ENCODE measurements around the gene SLC2A13. TPM values are rescaled to one million over a fixed set of nuclear protein-coding genes. Genes with fewer than 3 reads are reported as not detected.

SLC2A13 gene
- total RNA-seq, 4 donors from 2014 or later = 18.4 to 32.0 (median 25.3) TPM

DNA sequence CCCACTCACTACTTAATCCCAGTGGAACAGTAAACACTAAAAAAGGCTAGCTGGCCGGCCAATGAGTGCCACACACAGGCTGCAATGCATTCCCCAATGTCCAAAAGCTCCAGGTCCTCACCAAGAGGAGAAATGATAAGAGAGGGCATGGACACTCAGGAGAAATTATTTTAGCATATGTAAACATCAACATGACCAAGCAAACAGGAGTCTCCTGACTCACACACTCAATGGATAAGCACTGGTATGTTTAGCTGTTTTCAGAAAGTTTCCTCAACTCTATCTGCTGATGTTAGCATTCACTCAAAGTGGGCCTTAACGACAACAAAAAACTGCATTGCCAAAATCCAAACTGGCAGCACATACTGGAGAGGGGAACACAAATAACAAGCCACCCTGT, 105.0 kb downstream of the SLC2A13 start:
- TF ChIP-seq, protein P1, sequence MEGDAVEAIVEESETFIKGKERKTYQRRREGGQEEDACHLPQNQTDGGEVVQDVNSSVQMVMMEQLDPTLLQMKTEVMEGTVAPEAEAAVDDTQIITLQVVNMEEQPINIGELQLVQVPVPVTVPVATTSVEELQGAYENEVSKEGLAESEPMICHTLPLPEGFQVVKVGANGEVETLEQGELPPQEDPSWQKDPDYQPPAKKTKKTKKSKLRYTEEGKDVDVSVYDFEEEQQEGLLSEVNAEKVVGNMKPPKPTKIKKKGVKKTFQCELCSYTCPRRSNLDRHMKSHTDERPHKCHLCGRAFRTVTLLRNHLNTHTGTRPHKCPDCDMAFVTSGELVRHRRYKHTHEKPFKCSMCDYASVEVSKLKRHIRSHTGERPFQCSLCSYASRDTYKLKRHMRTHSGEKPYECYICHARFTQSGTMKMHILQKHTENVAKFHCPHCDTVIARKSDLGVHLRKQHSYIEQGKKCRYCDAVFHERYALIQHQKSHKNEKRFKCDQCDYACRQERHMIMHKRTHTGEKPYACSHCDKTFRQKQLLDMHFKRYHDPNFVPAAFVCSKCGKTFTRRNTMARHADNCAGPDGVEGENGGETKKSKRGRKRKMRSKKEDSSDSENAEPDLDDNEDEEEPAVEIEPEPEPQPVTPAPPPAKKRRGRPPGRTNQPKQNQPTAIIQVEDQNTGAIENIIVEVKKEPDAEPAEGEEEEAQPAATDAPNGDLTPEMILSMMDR (IDR thresholded peaks at IDR 0.05; ENCODE audit: low read depth) = no peak

DNA sequence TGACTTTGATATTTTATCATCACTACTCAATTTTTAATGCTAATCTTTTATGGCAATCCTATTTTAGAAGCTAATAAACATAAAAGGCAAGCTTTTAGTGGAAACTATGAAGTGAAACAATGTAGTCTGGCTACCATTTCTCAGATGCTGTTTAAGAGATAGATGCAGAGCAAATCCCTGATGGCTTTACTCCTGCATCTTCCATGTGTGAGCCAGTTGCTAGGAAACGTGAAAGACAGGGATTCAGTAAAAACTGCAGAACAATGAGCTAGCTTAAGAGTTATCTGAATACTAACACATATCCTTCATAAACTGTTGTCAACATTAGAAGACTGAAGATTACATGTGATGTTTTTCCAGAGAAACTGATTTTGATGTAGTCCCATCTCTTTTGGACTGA, 112.6 kb downstream of the SLC2A13 start:
- TF ChIP-seq, protein P1 (IDR thresholded peaks at IDR 0.05; ENCODE audit: low read depth) = no peak

DNA sequence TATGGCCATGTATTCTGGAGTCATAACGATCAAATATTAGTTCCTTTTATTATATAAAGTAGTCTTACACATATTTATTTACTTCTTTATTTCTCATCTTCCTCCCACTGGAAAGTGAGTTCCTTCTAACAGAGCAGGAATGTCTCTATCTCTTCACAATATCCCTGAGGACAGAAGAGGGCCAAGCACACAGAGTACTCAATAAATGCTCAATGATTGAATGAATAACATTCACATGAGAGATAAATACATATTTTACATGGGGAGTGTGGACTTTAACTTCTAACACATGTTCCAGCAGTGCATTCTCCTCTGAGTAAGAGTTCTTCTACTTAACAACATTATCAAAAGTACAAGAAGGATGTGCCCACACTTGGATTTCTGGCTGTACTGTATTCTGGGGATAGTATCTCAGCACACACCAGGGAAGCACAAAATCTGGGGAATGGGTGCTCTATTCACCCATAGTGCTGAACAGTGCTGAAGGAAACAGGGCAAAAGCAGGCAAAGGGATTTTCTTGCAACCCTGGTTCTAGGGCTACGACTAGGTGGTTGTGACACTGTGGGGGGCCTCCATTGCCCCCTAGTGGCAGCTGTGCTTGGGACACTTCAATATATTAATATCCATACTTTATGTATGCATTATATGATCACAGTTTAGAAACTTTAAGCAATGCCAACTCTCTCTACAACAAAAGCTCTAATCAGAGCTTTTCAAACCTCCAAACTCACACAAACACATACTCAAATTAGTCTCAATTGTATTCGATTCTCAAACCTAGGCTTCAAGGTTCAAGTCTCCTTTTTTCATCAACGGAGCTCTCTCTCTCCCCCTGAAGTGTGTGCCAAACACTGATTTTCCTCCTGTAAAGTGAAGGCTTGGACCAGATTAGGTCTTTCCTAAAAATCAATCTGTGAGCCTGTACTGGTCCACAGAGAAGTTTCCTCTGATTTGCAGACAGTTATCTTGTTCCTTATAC, 115.5 kb downstream of the SLC2A13 start:
- TF ChIP-seq, protein P1 (IDR thresholded peaks at IDR 0.05; ENCODE audit: low read depth) = no peak

DNA sequence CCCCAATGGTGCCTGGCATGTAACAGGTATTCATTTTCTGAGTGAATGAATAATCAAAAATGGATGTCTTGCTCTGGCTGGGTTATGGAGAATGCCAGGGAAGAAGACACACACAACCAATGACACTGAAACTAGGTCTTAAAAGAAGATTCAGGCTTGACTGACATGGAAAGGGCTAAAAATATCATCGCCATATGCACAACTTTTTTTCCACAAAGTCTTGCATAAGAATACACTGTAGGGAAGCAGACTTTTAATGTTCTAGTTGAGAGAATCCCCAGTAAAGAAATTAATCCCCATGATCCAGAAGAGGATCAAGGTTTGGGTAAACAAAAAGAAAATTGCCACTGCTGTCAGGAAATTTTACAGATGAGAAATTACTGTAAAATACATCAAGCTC, 116.4 kb downstream of the SLC2A13 start:
- TF ChIP-seq, protein P1 (IDR thresholded peaks at IDR 0.05; ENCODE audit: low read depth) = no peak

DNA sequence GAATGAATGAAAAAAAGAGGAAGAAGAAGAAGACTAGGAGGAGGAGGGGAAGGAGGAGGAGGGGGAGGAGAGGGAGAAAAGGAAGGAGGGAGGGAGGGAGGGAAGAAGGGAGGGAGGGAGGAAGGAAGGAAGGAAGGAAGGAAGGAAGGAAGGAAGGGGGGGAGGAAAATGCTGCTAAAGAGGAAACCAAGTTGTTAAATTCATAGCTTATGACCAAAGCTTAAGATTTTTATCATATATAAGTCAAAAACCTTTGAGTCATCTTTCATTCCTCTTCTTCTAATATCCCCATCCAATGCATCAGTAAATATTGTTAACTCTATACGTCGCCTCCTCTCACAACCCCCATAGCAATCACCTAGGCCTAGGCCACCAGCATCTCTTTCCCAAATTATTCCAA, 117.3 kb downstream of the SLC2A13 start:
- TF ChIP-seq, protein P1 (IDR thresholded peaks at IDR 0.05; ENCODE audit: low read depth) = no peak

DNA sequence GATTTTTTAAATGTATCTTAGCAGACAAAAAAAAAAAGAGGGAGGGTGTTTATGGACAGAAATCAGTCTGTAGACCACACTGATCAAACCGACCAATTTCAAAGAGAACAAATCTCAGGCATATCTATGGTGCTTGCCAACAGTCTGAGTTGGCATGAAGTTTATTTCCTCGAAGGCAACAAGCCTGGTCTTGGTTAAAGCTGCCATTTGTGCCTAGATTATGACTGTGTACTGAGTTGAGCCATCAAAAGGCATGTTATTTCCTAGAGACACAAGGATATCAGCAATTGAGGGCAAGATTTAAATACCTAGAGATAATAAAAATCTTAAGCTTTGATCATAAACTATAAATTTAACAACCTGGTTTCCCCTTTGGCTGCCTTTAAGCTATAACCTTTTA, 119.2 kb downstream of the SLC2A13 start:
- TF ChIP-seq, protein P1 (IDR thresholded peaks at IDR 0.05; ENCODE audit: low read depth) = no peak

DNA sequence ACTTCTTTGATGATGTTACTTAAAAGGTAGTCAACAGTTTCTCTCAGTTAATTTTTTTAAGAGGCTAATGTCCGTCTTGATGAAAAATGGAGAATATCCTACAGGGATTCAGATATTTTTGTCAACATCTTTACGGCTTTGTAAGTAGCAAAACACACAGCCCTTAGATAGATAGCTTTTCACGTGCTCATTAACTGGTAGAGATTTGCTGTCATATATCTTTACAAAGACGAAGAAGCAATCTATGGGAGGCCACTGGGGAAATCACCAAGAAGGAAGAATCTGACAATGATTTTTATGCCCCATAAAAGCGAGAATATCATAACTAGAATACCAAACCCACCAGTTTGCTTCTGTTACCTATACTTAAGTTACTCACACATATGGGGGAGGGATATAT, 121.2 kb downstream of the SLC2A13 start:
- TF ChIP-seq, protein P1 (IDR thresholded peaks at IDR 0.05; ENCODE audit: low read depth) = no peak
